ENCODE results near the gene NT5M.
A peak's percentile ranks its signal among the peaks of the same experiment; 100 is the strongest.
"Not testable (repeated sequence)": the region's sequence is repeated elsewhere in the genome, so short reads cannot be mapped to it uniquely, and the experiment has no call there.

NT5M gene

DNA sequence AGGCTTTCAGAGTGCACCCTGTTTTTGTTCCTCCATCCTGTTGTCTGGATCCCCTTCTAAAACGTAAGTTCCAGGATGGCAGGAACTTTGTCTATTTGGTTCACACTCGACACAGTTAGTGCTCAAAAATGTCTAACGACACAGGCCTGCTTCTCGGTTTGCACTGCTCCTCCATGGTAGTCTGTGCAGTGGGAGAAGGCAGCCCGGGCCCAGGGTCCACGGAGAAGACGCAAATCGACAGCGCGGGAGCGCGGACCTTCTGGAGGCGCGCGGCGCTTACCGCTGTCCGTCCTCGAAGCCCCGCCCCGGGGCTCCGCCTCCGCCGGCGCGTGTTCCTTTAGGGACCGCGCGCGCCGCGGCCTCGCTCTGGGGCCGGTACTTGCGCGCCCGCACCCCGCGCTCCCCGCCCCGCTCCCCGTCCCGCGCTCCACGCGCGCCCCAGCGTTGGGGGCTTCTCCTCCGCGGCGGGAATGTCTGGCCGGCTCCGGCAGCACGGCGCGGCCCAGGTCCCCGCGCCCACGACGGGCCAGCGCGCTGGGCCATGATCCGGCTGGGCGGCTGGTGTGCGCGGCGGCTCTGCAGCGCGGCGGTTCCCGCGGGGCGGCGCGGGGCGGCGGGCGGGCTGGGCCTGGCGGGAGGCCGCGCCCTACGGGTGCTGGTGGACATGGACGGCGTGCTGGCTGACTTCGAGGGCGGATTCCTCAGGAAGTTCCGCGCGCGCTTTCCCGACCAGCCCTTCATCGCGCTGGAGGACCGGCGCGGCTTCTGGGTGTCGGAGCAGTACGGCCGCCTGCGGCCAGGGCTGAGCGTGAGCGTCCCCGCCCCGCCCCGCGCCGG is at the start of gene NT5M:
TSS of gene NT5M (plus strand) at position 364 of the 837 bp plus-strand sequence. CDS start at position 542, 178 bp downstream.
- peak; percentile 83 for DNase-seq

- DNase-seq = no peak
Observed at GRCh38 chr17:17253406-17253805, 49.8 kb upstream of the NT5M start.

GRCh38 chr17:17254036-17254435 is 49.1 kb upstream of the NT5M start:
- no peak for DNase-seq

DNA sequence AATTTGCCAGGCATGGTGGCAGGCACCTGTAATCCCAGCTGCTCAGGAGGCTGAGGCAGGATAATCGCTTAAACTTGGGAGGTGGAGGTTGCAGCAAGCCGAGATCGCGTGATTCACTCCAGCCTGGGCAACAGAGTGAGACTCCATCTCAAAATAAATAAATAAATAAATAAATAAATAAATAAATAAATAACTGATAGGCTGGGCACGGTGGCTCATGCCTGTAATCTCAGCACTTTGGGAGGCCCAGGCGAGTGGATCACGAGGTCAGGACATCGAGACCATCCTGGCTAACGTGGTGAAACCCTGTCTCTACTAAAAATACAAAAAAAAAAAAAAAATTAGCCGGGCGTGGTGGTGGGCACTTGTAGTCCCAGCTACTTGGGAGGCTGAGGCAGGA is 47.5 kb upstream of the NT5M start:
- not testable (repeated sequence) for DNase-seq

- DNase-seq = no peak
Observed at GRCh38 chr17:17256316-17256715, 46.9 kb upstream of the NT5M start.

DNA sequence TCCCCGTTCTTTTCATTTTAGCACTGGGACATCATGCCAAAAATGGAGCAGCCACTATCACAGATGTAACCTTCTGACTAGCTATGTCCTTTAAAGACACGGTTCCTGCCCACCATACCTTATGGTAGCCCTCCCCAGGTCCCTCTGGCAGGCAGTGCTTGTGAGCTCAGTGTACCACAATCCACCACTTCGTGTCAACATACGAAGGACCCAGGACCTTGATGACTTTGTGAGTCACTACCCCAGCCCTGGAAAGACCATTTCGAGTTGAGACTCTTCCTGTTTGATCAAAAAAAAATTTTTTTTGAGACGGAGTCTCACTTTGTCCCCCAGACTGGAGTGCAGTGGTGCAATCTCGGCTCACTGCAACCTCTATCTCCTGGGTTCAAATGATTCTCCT is 45.2 kb upstream of the NT5M start:
- no peak for DNase-seq

GRCh38 chr17:17258998-17259397 is 44.2 kb upstream of the NT5M start:
- no peak for DNase-seq

DNA sequence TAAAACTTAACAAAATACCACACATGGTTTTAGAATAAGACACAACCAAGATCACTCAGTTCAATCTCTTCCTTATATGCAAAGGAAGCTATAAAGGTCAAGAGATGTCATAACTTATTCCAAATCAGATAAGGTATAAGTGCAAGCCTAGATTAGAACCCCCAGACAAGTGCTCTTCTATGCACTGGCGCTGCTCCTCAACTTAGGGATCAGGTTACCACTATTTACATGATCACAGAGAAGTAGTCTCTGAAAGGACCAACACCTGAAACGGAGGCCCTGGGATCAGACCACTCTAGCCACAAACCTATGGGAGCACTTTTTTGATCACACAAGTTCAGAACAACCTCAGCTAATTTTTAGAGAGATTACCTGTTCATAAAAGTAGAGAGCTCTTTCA is 38.7 kb upstream of the NT5M start:
- no peak for DNase-seq

DNA sequence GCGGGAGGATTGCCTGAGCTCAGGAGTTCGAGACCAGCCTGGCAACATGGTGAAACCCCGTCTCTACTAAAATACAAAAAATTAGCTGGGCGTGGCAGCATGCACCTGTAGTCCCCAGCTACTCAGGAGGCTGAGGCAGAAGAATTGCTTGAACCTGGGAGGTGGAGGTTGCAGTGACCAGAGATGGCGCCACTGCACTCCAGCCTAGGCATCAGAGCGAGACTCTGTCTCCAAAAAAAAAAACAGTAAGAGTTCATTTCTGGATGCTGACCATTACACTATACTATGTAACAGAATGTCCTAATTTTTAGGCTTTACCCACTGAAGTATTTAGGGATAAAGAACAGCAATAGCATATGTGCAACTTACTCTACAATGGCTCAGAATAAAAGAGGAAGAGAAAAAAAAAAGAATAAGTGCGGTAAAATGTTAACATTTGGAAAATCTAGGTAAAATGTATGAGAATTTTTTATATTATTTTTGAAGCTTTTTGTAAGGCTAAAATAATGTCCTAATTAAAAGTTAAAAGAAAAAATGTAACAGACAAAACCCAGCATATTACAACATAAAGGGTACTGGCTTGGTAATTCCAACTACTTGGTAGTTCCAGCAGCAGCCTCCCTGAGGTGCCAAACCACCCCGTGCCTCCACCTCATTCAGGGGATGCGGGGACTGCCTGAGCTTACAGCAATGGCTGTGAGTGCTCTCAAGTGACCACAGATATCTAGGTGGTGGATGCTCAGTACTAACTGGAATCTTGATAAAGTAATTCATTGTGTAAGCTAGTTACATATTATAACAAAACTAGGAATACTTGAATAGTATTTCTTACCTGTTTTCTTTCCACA is 33.0 kb upstream of the NT5M start:
- DNase-seq = no peak

DNA sequence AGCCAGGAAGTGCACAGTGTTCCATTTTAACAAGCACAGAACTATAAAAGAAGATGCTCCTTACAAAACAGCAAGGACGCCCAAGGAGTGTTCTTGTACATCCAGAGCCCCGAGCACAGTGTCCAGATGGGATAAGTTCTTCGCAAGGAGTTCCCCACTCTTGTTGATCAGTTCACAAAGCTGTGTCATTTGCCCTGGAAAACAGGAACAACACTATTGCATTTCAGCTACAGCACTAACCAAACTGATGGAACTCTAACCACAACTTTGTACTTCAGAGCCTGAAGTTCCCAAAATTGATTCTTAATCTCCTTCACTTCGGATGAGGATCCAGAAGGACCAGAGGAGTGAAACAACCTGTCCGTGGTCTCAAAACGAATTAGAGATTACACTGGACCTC is 27.2 kb upstream of the NT5M start:
- DNase-seq = no peak

DNA sequence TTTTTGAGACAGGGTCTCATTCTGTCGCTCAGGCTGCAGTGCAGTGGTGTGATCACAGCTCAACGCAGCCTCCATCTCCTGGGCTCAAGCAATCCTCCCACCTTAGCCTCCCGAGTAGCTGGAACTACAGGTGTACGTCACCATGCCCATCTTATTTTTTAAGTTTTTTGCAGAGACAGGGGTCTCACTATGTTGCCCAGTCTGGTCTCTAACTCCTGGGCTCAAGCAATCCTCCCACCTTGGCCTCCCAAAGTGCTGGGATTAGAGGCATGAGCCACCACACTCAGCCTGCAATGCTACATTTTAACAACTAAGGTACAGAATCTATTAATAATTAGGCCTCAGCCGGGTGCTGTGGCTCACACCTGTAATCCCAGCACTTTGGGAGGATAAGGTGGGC is 25.7 kb upstream of the NT5M start:
- not testable (repeated sequence) for DNase-seq

DNA sequence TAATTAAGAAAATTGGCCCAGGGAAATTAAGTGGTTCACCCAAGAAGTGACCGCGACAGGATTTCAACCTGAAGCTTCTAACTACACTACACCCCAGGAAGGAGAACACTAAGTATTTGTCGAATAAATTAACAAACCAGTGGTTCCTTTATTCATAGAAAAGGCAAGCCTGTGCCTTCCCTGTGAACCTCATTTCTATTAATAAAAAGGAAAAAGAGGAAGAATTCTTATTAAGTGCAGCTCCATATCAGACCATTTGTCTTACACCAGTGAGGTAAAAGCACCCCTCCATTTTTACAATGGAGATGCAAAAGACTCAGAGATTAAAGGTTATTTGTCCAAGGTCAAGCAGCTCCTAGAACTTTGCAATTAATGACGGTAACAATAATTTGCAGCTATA is 23.9 kb upstream of the NT5M start:
- DNase-seq = no peak

DNA sequence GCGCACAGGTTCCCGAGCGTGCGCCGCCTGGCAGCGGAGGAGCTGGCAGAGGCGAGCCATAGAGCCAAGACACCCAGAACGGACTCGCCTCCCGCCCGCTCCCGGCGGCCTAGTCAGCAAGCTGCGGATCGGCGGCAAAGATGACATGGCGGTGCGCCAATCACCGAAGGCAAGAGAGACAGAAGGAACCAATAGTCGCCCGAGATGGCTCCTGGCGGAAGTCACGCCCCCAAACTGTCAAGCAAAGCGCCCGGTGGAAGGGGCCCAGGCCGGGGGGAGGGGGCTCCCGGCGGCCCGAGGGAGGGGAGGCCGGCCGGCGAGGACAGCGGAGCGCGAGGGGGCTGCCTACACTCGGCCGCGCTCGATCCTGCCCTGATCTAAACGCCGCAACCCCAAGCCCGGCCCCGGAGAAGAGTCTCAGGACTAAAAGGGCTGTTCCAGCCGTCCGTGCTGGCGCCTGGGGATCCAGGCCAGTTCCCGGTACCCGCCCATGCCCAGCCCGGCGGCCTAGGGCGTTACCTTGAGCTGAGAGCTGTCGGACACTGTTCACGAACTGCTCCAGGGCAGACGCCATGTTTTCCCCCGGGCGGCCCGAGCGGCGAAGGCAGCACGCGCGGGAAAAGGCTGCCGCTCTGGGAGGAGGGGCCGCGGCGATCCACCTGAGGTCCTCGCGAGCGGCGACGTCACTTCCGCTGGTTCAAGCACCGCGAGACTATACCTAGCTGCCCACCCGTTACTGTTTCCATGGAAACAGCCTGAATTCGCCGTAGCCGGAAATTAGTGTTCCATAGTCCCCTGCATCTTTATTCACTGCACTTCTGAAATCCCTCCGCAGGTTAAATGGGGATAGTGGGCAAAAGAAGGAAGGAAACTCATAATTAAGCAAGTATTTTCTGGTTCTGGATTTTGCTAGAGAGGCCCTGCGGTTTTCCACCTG is 22.3 kb upstream of the NT5M start, which contains the start of gene COPS3:
TSS of gene COPS3 (minus strand) at position 634 of the 937 bp plus-strand sequence. CDS start at position 574, 60 bp downstream.
- peak; percentile 95 for DNase-seq

DNA sequence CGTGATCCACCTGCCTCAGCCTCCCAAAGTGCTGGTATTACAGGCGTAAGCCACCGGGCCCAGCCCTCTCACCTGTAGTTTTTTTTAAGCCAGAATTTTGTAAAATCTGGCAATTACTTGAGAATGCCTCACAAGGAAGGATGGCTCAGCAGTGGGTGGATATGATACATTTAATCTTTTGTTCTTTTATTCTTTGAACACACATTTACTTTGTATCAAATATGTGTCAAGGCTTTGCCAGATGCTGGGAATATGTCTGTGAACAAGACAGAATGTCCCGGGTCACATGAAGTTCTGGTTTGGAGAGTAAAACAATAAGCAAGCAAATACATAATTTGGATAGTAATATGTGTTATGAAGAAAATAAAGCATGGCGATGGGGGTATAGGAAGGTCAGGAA is 17.2 kb upstream of the NT5M start:
- DNase-seq = no peak

DNA sequence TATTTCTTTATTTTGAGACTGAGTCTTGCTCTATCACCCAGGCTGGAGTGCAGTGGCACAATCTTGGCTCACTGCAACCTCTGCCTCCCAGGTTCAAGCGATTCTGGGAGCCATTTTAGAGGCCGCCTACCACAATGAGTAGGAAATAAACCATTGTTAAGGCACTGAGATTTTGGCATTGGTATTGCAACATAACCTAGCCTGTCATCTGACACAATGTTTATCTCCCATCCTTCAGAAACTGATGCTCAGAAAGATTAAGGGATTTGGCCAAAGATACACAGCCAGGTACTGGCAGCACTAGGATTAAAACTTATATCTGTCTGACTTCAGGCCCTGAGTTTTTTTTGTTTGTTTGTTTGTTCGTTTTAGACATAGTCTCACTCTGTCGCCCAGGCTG is 14.1 kb upstream of the NT5M start:
- no peak for DNase-seq

GRCh38 chr17:17289701-17290100 is 13.5 kb upstream of the NT5M start:
- DNase-seq = no peak

GRCh38 chr17:17295141-17295540 is 8.0 kb upstream of the NT5M start:
- no peak for DNase-seq

DNA sequence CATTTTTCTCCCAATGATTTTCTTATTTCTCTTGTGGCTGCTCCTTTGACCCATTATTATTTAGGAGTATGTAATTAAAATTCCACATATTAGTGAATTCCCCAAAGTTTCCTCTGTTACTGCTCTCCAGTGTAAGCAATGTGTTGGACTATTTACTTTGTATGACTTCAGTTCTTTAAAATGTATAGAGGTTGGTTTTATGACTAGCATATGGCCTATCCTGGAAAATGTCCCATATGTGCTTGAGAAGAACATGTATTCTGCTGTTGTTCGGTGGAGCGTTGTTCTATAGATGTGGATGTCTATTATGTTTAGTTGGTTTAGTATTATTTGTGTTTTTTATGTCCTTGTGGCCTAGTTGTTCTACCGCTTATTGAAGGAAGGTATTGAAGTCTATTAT is 6.0 kb upstream of the NT5M start:
- DNase-seq = no peak

- no peak for DNase-seq
Observed at GRCh38 chr17:17298108-17298507, 5.1 kb upstream of the NT5M start.

GRCh38 chr17:17300624-17301568 is 2.3 kb upstream of the NT5M start:
- no peak for DNase-seq

- DNase-seq = not testable (repeated sequence)
Observed at GRCh38 chr17:17301659-17302058, 1.5 kb upstream of the NT5M start.

All from GDM1 (cell line).